ENCODE measurements around the gene AUTS2. TPM values are rescaled to one million over a fixed set of nuclear protein-coding genes. Genes with fewer than 3 reads are reported as not detected.
"Not testable (repeated sequence)": the region's sequence is repeated elsewhere in the genome, so short reads cannot be mapped to it uniquely, and the experiment has no call there.

AUTS2 gene
- total RNA-seq, 1 donor from 2014 or later: 94.1 TPM

DNA sequence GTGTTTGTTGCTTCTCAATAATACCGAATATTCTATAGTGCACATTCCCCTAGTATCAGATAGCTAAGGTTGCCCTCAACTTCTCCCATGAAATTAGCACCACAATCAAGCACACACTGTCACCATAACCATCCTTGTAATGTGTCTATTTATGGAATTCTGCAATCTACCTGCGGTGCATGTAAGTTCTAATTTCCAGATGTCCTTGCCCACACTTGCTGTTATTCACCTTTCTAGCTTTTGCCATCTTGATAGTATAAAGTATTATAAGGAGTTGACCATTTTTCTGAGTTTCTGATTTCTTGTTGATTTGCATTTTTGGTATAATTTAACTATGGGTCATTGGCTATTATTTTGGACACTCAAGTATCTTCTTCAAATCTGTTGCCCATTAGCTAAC is 1043.6 kb downstream of the AUTS2 start:
- H3K4me1 Mint-ChIP-seq (ENCODE audit: unreplicated experiment): peaks cover 36% of the 10 kb centered on the region

GRCh38 chr7:70645279-70645678 is 1047.0 kb downstream of the AUTS2 start:
- Mint-ChIP-seq H3K27me3 (peaks cover 4% of the 10 kb centered on the region), H3K4me1 (ENCODE audit: unreplicated experiment) (peaks cover 17% of the 10 kb centered on the region), H3K9me3 (no peaks in the 10 kb centered on the region), H3K27ac (no peak overlapping the region), H3K4me3 (no peak overlapping the region), H3K36me3 (peaks cover 6% of the 10 kb centered on the region)
- TF ChIP-seq, protein P1, sequence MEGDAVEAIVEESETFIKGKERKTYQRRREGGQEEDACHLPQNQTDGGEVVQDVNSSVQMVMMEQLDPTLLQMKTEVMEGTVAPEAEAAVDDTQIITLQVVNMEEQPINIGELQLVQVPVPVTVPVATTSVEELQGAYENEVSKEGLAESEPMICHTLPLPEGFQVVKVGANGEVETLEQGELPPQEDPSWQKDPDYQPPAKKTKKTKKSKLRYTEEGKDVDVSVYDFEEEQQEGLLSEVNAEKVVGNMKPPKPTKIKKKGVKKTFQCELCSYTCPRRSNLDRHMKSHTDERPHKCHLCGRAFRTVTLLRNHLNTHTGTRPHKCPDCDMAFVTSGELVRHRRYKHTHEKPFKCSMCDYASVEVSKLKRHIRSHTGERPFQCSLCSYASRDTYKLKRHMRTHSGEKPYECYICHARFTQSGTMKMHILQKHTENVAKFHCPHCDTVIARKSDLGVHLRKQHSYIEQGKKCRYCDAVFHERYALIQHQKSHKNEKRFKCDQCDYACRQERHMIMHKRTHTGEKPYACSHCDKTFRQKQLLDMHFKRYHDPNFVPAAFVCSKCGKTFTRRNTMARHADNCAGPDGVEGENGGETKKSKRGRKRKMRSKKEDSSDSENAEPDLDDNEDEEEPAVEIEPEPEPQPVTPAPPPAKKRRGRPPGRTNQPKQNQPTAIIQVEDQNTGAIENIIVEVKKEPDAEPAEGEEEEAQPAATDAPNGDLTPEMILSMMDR (conservative IDR thresholded peaks at IDR 0.05): no peak
- DNase-seq (ENCODE audit: extremely low spot score, unreplicated experiment): no peak

More for the DNA sequence above, 1043.6 kb downstream of the AUTS2 start:
- peaks cover 7% of the 10 kb centered on the region for H3K27me3 Mint-ChIP-seq
- no peak for DNase-seq (ENCODE audit: extremely low spot score, unreplicated experiment)
- no peak overlapping the region for H3K4me3 Mint-ChIP-seq
- H3K9me3 Mint-ChIP-seq: no peaks in the 10 kb centered on the region
- H3K27ac Mint-ChIP-seq: no peak overlapping the region
- TF ChIP-seq, protein P1 (conservative IDR thresholded peaks at IDR 0.05): no peak
- peaks cover 6% of the 10 kb centered on the region for H3K36me3 Mint-ChIP-seq

GRCh38 chr7:70645876-70646351 is 1047.6 kb downstream of the AUTS2 start:
- Mint-ChIP-seq H3K27ac (no peak overlapping the region), H3K4me1 (ENCODE audit: unreplicated experiment) (peaks cover 14% of the 10 kb centered on the region), H3K4me3 (no peak overlapping the region), H3K36me3 (peaks cover 9% of the 10 kb centered on the region), H3K9me3 (no peaks in the 10 kb centered on the region), H3K27me3 (peaks cover 4% of the 10 kb centered on the region)
- no peak for DNase-seq (ENCODE audit: extremely low spot score, unreplicated experiment)
- TF ChIP-seq, protein P1 (conservative IDR thresholded peaks at IDR 0.05): no peak

GRCh38 chr7:70646536-70647248 is 1048.4 kb downstream of the AUTS2 start:
- DNase-seq (ENCODE audit: extremely low spot score, unreplicated experiment): no peak
- TF ChIP-seq, protein P1 (conservative IDR thresholded peaks at IDR 0.05): no peak
- Mint-ChIP-seq H3K4me1 (ENCODE audit: unreplicated experiment) (peaks cover 12% of the 10 kb centered on the region), H3K36me3 (peaks cover 9% of the 10 kb centered on the region), H3K27me3 (peaks cover 4% of the 10 kb centered on the region), H3K27ac (no peak overlapping the region), H3K4me3 (no peak overlapping the region), H3K9me3 (no peaks in the 10 kb centered on the region)

- no peak for DNase-seq (ENCODE audit: extremely low spot score, unreplicated experiment)
- TF ChIP-seq, protein P1 (conservative IDR thresholded peaks at IDR 0.05): no peak
- Mint-ChIP-seq H3K9me3 (no peaks in the 10 kb centered on the region), H3K4me3 (no peak overlapping the region), H3K36me3 (peaks cover 9% of the 10 kb centered on the region), H3K4me1 (ENCODE audit: unreplicated experiment) (peaks cover 12% of the 10 kb centered on the region), H3K27ac (no peak overlapping the region), H3K27me3 (peaks cover 4% of the 10 kb centered on the region)
Measured at GRCh38 chr7:70647801-70648498, 1049.7 kb downstream of the AUTS2 start.

DNA sequence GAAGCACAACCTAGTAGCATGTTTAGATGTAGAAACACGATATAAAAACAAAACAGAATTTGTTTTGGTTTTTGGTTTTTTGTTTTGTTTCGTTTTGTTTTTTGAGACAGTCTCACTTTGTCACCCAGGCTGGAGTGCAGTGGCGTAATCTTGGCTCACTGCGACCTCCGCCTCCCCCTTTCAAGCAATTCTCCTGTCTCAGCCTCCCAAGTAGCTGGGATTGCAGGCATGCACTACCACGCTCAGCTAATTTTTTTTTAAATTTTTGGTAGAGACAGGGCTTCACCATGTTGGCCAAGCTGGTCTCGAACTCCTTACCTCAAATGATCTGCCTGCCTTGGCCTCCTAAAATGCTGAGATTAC is 1050.2 kb downstream of the AUTS2 start:
- not testable (repeated sequence) for DNase-seq (ENCODE audit: extremely low spot score, unreplicated experiment); H3K27ac Mint-ChIP-seq; H3K9me3 Mint-ChIP-seq; H3K36me3 Mint-ChIP-seq; H3K4me3 Mint-ChIP-seq; H3K27me3 Mint-ChIP-seq
- H3K4me1 Mint-ChIP-seq (ENCODE audit: unreplicated experiment): peaks cover 12% of the 10 kb centered on the region
